ENCODE measurements around the gene ALX4.

DNA sequence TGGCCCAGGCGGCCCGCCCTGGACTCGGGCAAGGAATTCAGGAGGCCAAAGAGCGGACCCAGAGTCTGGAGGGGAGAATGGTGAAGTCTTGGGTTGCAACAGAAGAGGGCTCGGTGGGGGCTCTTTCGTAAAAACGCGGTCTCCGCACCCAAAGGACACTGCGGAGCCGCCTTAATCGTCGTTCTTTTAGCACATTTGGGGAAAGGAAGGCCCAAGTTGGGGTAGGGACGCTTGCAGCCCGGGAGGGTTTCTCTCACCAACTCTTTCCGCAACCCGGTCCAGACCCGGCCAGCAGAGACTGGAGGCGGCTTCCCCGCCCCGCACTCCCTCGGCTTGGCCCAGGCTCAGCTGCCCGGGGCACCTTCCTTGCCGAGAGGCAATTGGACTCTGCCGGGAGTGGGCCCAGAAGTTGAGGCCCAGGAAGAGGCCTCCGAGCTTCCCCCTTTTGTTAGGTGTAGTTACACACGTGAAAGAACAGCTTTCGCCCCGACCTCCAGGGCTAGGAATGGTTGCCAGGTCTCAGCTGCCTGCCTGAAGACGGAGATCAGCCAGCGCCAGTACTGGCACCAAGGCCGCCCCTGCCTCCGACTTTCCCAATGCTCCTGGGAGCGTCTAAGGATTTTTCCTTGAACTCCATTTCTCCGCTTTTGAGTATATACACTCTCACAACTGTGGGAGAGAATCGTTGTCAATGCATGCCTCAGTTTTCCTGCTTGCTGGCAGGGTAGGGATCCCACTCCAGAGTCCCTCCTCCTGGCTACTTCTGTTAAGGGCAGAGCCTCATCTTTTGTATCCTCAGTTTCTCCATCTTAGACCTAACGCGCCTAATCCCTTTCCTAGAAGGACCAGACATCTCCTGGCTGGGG is 3.7 kb downstream of the ALX4 start:
- TF ChIP-seq TEAD4 (IDR thresholded peaks at IDR 0.05; ENCODE audit: low read depth, low read length): no peak
- TF ChIP-seq, protein P1, sequence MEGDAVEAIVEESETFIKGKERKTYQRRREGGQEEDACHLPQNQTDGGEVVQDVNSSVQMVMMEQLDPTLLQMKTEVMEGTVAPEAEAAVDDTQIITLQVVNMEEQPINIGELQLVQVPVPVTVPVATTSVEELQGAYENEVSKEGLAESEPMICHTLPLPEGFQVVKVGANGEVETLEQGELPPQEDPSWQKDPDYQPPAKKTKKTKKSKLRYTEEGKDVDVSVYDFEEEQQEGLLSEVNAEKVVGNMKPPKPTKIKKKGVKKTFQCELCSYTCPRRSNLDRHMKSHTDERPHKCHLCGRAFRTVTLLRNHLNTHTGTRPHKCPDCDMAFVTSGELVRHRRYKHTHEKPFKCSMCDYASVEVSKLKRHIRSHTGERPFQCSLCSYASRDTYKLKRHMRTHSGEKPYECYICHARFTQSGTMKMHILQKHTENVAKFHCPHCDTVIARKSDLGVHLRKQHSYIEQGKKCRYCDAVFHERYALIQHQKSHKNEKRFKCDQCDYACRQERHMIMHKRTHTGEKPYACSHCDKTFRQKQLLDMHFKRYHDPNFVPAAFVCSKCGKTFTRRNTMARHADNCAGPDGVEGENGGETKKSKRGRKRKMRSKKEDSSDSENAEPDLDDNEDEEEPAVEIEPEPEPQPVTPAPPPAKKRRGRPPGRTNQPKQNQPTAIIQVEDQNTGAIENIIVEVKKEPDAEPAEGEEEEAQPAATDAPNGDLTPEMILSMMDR (IDR thresholded peaks at IDR 0.05; ENCODE audit: control extremely low read depth in 1 of 3, insufficient read depth in 1 of 3, low read depth in 1 of 3, low read length in 3 of 3): no peak
- no peak for TF ChIP-seq ZNF274 (IDR thresholded peaks at IDR 0.05; ENCODE audit: borderline replicate concordance, extremely low read depth, low read length)
- TF ChIP-seq NRF1 (IDR thresholded peaks at IDR 0.05; ENCODE audit: low read depth, low read length): no peak
- no peak for TF ChIP-seq CBX5 (IDR thresholded peaks at IDR 0.05; ENCODE audit: low read depth, low read length)
- no peak for TF ChIP-seq POLR2A (IDR thresholded peaks at IDR 0.05; ENCODE audit: control extremely low read depth in 1 of 2, low read depth in 2 of 2, low read length in 2 of 2)
- no peak for TF ChIP-seq POLR2AphosphoS5 (IDR thresholded peaks at IDR 0.05; ENCODE audit: low read depth, low read length)
